Effector CD4-positive, alpha-beta T cell (primary cell): Measurements from ENCODE around the gene RNASE7.
A peak's percentile ranks its signal among the peaks of the same experiment; 100 is the strongest.

Source experiments
- DNase-seq: peaks from one replicate; pipeline ENCODE4 v3.0.0-alpha.2; 2020

The RNASE7 gene

GRCh38 chr14:21088687-21089086, 46.5 kb downstream of the RNASE7 start:
- no peak for DNase-seq

GRCh38 chr14:21089271-21089670, 47.1 kb downstream of the RNASE7 start:
- no peak for DNase-seq

DNA sequence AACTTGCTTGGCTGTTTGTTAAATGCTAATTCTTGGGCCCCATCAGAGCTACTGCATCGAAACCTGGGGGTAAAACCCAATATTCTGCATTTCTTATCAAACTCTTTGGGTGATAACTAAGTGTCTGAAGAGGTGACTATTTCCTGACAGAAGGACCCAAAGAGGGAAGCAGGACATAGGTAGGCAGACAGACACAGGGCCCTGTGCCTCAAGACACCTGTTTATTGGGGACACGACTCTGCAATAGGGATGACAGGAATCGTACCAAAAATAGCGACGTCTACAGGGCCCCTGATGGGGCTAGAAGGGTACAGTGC, 47.7 kb downstream of the RNASE7 start:
- DNase-seq: no peak

GRCh38 chr14:21090194-21090939, 48.2 kb downstream of the RNASE7 start:
- no peak for DNase-seq

- no peak for DNase-seq
These were observed 48.9 kb downstream of the RNASE7 start for GRCh38 chr14:21090940-21091663.

GRCh38 chr14:21091821-21092272, 49.7 kb downstream of the RNASE7 start:
- DNase-seq: no peak

DNA sequence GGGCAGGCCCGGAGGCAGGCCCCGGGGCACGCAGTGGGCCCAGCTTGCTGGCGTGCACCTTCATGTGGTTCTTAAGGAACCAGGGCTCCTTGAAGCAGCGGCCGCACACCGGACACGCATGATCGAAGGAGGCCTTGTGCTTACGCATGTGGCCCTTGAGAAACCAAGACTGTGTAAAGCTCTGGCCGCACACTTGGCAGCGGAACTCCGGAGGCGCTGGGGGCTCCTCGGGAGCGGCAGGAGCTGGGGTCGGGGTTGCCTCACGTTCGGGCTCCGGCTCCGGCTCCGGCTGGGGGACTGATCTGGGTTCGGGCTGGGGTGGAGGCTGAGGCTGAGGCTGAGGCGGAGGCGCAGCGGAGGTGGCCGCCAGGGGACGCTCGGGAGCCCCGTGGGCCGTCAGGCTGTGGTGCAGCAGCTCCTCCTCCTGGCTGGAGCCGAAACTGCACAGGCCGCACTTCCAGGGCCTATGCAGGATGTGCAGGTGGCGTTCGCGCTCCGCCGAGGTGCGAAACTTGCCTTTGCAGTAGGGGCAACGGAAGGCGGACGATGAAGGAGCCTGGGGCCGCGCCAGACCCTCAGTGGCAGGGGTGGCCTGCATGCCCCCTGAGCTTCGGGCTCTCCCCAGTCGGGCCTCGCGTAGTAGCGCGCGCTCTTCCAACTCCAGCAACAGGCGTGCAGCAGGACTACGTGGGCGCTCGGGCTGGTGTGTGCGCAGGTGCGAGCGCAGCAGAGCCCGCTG, 50.3 kb downstream of the RNASE7 start:
- peak; percentile 90 for DNase-seq

GRCh38 chr14:21093018-21093417, 50.9 kb downstream of the RNASE7 start:
- DNase-seq: no peak
